ENCODE measurements around the gene CISD2.
"Not testable (repeated sequence)": the region's sequence is repeated elsewhere in the genome, so short reads cannot be mapped to it uniquely, and the experiment has no call there.

Gene CISD2

DNA sequence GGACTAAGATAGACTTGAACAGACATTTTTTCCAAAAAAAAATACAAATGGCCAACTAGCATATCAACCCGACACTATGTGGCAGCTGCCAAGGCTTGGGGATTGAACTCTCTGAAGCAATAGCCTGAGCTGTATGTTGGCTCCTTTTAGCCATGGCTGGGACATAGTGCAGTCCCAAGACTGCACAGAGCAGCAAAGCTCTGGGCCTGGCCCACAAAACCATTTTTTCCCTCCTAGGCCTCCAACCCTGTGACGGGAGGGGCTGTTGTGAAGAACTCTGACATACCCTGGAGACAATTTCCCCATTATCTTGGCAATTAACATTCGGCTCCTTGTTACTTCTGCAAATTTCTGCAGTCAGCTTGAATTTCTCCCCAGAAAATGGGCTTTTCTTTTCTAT, 50.1 kb downstream of the CISD2 start:
- DNase-seq (ENCODE audit: low spot score), result no peak

DNA sequence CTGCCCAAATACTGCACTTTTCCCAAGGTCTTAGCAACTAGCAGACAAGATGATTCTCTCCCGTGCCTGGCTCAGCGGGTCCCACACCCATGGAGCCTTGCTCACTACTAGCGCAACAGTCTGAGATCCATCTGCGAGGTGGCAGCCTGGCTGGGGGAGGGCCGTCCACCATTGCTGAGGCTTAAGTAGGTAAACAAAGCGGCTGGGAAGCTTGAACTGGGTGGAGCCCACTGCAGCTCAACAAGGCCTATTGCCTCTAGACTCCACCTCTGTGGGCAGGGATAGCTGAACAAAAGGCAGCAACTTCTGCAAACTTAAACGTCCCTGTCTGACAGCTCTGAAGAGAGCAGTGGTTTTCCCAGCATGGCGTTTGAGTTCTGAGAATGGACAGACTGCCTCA, 50.9 kb downstream of the CISD2 start:
- DNase-seq (ENCODE audit: low spot score), result not testable (repeated sequence)

DNA sequence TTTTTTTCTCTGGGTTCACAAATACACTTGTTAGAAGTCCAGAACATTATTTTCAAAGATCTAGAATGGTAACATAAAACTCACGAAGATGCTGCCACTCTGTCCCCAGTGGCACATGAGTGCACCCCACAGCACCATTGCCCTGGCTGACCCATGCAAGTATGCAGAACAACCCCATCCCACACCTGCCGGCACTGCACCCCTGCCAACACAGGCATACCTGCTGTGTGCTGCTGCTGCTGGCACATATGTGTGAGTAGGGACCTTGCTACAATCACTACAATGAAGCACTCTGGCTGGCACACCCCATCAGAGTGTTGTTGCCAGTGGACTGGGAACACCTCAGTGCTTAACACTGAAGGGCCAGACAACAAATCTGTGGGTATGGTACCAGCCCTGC, 66.9 kb downstream of the CISD2 start:
- no peak for DNase-seq (ENCODE audit: low spot score)

DNA sequence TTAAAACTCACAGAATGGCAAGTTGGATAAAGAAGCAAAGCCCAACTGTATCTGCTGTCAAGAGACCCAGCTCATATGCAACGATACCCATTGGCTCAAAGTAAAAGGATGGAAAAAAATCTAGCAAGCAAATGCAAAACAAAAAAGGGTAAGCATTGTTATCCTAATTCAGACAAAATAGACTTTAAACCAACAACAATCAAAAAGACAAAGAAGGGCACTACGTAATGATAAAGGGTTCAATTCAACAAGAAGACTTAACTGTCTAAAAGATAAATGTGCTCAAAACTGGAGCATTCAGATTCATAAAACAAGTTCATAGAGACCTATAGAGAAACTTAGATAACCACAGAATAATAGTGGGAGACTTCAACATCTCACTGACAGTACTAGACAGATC, 69.3 kb downstream of the CISD2 start:
- not testable (repeated sequence) for DNase-seq (ENCODE audit: low spot score)
